Islet precursor cell (in vitro differentiated cells): Measurements from ENCODE around the gene PSMB7.

Source experiments
- DNase-seq: peaks from one replicate; pipeline ENCODE4 v3.0.0-alpha.2; 2018

The PSMB7 gene

GRCh38 chr9:124355039-124355940 is 60.0 kb downstream of the PSMB7 start:
- peak; percentile 50 for DNase-seq

GRCh38 chr9:124354346-124355038 is 60.8 kb downstream of the PSMB7 start:
- peak; percentile 49 for DNase-seq

- no peak for DNase-seq
Measured at GRCh38 chr9:124353811-124354274, 61.4 kb downstream of the PSMB7 start.

- DNase-seq, result peak; percentile 37
Measured at GRCh38 chr9:124353166-124353768, 62.0 kb downstream of the PSMB7 start.

DNA sequence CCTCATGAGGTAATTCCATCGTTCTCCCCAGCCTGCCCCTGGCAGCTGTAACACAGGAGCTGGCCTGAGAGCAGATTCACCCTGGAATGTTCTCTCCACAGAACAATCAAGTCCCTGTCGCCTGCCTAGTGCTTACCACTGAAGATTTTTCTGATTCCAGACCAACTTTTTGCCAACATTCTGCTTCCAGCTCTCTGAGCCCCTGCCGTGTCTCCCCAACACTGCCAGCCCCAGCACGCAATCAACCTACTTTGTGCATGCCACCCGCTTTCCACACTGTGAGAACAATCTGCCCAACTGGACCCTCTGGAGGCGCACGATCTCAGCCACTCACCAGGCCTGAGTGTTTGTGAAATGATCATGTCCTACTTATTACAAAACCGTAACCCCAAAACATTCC is 62.6 kb downstream of the PSMB7 start:
- peak; percentile 38 for DNase-seq

GRCh38 chr9:124351672-124352468 is 63.4 kb downstream of the PSMB7 start:
- DNase-seq, result peak; percentile 41

DNA sequence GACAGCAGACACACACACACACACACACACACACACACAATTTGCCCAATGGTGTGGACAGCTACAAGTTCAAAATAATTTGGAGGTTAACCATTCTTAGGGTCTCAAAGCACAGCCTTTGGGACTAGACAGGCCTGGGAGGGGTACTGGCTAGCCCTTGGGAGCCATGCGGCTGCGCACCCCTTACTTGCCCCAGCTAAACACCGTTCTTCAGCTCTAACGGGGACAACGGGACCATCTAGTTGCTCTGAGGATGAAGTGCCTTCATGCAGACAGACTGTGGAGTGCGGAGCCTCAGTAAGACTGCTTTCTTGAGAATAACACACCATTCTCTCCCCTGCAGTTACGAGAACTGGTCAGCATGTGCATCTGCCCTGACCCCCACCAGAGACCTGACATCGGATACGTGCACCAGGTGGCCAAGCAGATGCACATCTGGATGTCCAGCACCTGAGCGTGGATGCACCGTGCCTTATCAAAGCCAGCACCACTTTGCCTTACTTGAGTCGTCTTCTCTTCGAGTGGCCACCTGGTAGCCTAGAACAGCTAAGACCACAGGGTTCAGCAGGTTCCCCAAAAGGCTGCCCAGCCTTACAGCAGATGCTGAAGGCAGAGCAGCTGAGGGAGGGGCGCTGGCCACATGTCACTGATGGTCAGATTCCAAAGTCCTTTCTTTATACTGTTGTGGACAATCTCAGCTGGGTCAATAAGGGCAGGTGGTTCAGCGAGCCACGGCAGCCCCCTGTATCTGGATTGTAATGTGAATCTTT is 64.6 kb downstream of the PSMB7 start:
- DNase-seq, result peak; percentile 32

GRCh38 chr9:124349675-124350493 is 65.4 kb downstream of the PSMB7 start:
- peak; percentile 35 for DNase-seq

DNA sequence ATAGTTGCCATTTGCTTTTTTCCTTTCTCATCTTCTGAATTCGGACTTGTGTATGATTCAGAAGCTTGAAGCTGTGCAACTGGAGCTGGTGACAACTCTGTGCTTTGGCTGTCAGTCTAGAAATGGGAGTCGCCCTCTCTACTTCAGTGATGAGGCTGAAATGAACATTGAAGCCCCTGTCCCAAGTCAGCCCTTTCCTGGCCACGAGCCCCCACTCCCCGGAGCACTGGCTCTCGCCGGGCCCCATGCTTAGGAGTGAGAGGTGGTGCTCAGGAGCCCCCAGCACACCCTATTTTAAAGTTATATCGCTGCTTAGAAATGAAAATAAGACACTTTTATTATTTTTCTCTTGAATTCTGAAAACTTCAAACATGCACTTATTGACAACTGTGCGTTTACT is 66.0 kb downstream of the PSMB7 start:
- DNase-seq, result no peak

DNA sequence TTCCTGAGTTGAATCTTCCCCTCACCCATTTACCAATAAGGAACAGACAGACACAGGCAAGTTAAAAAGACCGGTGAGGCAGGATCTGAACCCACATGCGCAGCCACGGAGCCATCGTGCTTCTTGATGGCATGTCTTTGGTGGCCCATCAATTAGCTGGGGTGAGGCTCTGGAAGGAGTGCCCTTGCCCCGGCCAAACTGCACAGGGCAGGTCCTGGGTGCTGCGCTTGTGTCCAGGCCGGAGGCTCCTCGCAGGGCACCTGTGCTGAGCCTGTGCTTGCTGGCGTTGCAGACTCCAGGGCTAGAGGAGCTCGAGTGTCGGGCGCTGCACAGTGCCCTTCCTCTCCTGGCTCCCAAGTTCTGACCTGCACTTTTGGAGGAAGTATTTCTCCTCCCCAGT is 66.4 kb downstream of the PSMB7 start:
- DNase-seq, result no peak

- DNase-seq, result no peak
Measured at GRCh38 chr9:124348363-124348762, 66.9 kb downstream of the PSMB7 start.

- DNase-seq, result no peak
Measured at GRCh38 chr9:124347968-124348358, 67.3 kb downstream of the PSMB7 start.

GRCh38 chr9:124347206-124347967 is 67.9 kb downstream of the PSMB7 start:
- no peak for DNase-seq

DNA sequence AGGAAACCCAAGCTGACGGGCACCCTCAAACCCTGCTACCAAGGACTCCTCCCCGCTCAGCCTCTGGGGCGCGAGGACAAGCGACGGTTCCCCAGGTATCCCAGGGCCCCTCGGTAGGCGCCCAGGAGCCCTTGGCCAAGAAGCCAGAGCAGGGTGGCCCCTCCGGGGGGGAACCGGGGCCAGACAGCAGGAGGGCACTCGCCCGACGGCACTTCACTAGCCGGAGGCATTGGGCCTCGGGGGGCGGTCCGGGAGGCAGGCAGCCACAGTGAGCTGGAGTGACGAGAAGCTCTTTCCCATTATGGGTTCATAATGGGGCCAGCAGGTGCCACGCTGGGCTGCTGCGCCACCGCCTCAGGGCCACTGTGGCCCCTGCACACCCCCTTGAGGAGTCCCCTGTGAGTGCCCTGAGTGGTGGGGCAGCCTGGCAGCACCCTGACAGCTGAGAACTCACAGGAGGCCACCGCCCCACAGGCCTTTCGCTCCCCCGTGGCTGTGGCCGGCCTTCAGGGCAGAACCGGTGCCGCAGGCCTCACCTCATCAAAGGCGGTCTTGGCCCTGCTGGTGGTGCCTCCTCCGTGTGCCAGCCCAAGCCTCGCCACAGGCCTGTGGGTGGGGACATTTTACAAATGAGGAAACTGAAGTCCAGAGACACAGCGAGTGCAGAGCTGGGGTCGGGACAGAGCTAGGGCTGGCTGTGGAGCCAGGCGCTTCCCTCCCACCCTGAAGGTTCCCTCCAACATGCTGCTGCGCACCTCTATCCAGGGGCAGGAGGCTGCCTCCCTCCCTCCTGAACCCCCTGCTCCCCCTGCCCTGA is 68.7 kb downstream of the PSMB7 start:
- DNase-seq, result no peak

DNA sequence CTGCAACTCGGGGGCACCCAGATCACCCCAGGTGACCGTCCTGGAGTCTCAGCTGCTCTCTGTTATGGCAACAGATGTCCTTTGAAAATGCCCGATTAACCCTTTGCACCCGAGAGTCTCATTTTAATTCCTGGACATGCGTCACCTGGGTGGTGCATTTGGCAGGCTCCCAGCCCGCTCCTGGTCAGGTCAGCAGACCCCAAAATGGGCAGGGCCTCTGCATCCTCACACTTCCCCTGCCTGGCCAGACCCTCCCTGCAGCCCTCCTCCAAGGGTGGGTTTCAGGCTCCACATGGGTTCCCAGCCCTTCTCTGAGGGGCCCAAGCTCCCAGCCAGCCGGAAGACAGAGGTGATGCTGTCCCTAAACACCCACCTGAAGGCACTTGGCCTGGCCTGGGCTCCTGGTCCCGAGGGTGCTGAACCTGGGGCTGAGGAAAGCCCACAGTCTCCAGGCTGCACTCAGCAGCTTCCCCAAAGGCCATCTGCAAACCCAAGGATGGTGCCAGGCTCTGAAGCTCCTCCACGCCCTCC is 69.4 kb downstream of the PSMB7 start:
- no peak for DNase-seq

GRCh38 chr9:124345063-124345462 is 70.2 kb downstream of the PSMB7 start:
- DNase-seq, result no peak

- no peak for DNase-seq
Measured at GRCh38 chr9:124344291-124345050, 70.8 kb downstream of the PSMB7 start.
